Tibial nerve (tissue), 4 donors: ENCODE results near the gene SETDB2. TPM values are rescaled to one million over a fixed set of nuclear protein-coding genes. Genes with fewer than 3 reads are reported as not detected.

Experiments used
- DNase-seq, 2 donors: peaks; one replicate each; pipeline ENCODE4 v3.0.0-alpha.2; 2019; ENCODE audit warnings: low spot score in 2 of 2
- H3K27ac ChIP-seq, 4 donors: fragments of 200-600 bp; sonication (generic) in 3 of 4; one replicate each; pipeline ENCODE4 v1.5.1; 2017 to 2019; ENCODE audit warnings: mild to moderate bottlenecking in 1 of 4
- H3K27me3 ChIP-seq, 2 donors: fragments of 200-600 bp; sonication (generic) in 1 of 2; one replicate each; pipeline versions ENCODE4 v1.5.1 to v1.6.0; 2017 to 2019
- H3K36me3 ChIP-seq, 3 donors: fragments of 200-600 bp; sonication (generic); one replicate each; pipeline ENCODE4 v1.5.1; 2018 to 2019
- H3K4me1 ChIP-seq, 4 donors: fragments of 200-600 bp; sonication (generic) in 3 of 4; one replicate each; pipeline ENCODE4 v1.5.1; 2017 to 2019
- H3K4me3 ChIP-seq, 4 donors: fragments of 200-600 bp; sonication (generic) in 3 of 4; one replicate each; pipeline ENCODE4 v1.5.1; 2017 to 2019; ENCODE audit warnings: mild to moderate bottlenecking in 1 of 4, moderate library complexity in 1 of 4
- H3K9me3 ChIP-seq, 4 donors: fragments of 200-600 bp; sonication (generic) in 3 of 4; one replicate each; pipeline ENCODE4 v1.5.1; 2017 to 2019
- CTCF ChIP-seq, 5 experiments: fragments of 200-600 bp in 3 of 5; fragments of 450-650 bp in 2 of 5; sonication (generic) in 3 of 5; IDR thresholded peaks; one replicate each; pipeline ENCODE4 v1.5.1; 2016 to 2019; ENCODE audit warnings: antibody characterized with exemption in 5 of 5, mild to moderate bottlenecking in 3 of 5, moderate library complexity in 2 of 5
- EP300 ChIP-seq, 2 donors: sonication (generic); formaldehyde crosslinking; IDR thresholded peaks; one replicate each; pipeline ENCODE4 v1.6.1; 2017; ENCODE audit warnings: antibody characterized with exemption in 2 of 2, mild to moderate bottlenecking in 1 of 2
- POLR2A ChIP-seq, 2 donors: fragments of 450-650 bp; IDR thresholded peaks; one replicate each; pipeline ENCODE4 v1.6.1; 2017; ENCODE audit warnings: antibody characterized with exemption in 2 of 2, mild to moderate bottlenecking in 2 of 2, moderate library complexity in 2 of 2
- WGBS, 2 donors: methylation state at CpG; one replicate each; pipeline ENCODE4 v1.1.5; 2018; 5-methylcytosine and 5-hydroxymethylcytosine counted together
- total RNA-seq, 4 donors: library from RNA; depleted of rRNA; stranded (reverse); fragments of >200 nt; gene quantifications; one replicate each; pipeline ENCODE4 v1.1.0, GENCODE V29; 2016

SETDB2 gene
- total RNA-seq, 4 donors from 2014 or later = 9.2 to 16.5 (median 13.0) TPM

- H3K27me3 ChIP-seq = no peaks in the 10 kb centered on the region
- TF ChIP-seq EP300 (IDR thresholded peaks at IDR 0.05) (no peak), CTCF (IDR thresholded peaks at IDR 0.05) (no peak), POLR2A (IDR thresholded peaks at IDR 0.05) (no peak)
- peak overlapping the region in 2 of 4 donors; percentile 26 to 33 for H3K27ac ChIP-seq
- peak overlapping the region in 1 of 4 donors; percentile 4 for H3K4me3 ChIP-seq
- H3K36me3 ChIP-seq = peaks cover 0 to 54% (median 0%) of the 10 kb centered on the region in 3 donors
- no peaks in the 10 kb centered on the region for H3K9me3 ChIP-seq
- 45 to 54% methylated on average over 7 of the region's 7 CpGs for WGBS, 2 donors
- DNase-seq = no peak
- no peaks in the 10 kb centered on the region for H3K4me1 ChIP-seq
These were observed 96.5 kb downstream of the SETDB2 start for GRCh38 chr13:49540552-49540951.

- WGBS, 2 donors = 96 to 97% methylated on average over 3 of the region's 3 CpGs
- H3K27ac ChIP-seq = no peak overlapping the region
- no peaks in the 10 kb centered on the region for H3K9me3 ChIP-seq
- DNase-seq = no peak
- no peak overlapping the region for H3K4me3 ChIP-seq
- H3K4me1 ChIP-seq = no peaks in the 10 kb centered on the region
- no peaks in the 10 kb centered on the region for H3K27me3 ChIP-seq
- TF ChIP-seq CTCF (IDR thresholded peaks at IDR 0.05) (no peak), EP300 (IDR thresholded peaks at IDR 0.05) (no peak), POLR2A (IDR thresholded peaks at IDR 0.05) (no peak)
- H3K36me3 ChIP-seq = peaks cover 0 to 78% (median 0%) of the 10 kb centered on the region in 3 donors
These were observed 99.6 kb downstream of the SETDB2 start for GRCh38 chr13:49543656-49544055.

Other genes starting within 250 kb of the SETDB2 start
- under 1 TPM in 1 of 4 donors, not detected in 3; 0.42 TPM for gene MLNR, start 223.9 kb upstream of the SETDB2 start, total RNA-seq
- gene CDADC1, start 196.3 kb upstream of the SETDB2 start, total RNA-seq = 10 to 100 TPM in 3 of 4 donors, 1 to 10 TPM in 1; 9.0 to 19.5 (median 14.1) TPM
- 100 to 1,000 TPM in 3 of 4 donors, 10 to 100 TPM in 1; 89.4 to 152 (median 107) TPM for gene CAB39L, start 210 bp upstream of the SETDB2 start, total RNA-seq
- 10 to 100 TPM; 25.3 to 51.4 (median 37.6) TPM for gene PHF11, start 51.7 kb downstream of the SETDB2 start, total RNA-seq
- 10 to 100 TPM in 2 of 4 donors, 1 to 10 TPM in 2; 8.8 to 10.7 (median 10.2) TPM for gene RCBTB1, start 141.3 kb downstream of the SETDB2 start, total RNA-seq
- under 1 TPM; 0.20 to 0.87 (median 0.25) TPM for gene ARL11, start 184.2 kb downstream of the SETDB2 start, total RNA-seq
- gene EBPL, start 247.2 kb downstream of the SETDB2 start, total RNA-seq = 10 to 100 TPM; 66.6 to 89.4 (median 83.2) TPM